ENCODE results near the gene IPO13.

The IPO13 gene

DNA sequence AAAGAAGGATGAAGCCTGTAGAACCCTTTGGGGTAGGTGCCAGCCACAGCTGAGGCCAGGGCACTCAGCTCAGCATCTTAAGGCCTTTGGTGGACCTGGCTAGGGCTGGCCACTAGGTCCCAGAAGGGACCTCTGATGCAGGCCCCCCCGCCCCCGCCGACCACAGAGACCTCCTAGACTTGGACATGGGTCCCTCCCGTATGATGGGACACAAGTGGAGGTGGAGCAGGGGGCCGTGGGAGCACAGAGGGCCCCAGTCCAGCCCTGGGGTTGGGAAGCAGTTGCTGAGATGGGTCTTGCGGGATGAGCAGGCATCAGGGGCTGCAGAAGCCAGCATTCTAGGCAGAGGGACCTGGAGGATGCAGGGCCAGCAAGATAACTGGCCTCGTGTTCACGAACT, 35.5 kb downstream of the IPO13 start:
- TF ChIP-seq, protein P1, sequence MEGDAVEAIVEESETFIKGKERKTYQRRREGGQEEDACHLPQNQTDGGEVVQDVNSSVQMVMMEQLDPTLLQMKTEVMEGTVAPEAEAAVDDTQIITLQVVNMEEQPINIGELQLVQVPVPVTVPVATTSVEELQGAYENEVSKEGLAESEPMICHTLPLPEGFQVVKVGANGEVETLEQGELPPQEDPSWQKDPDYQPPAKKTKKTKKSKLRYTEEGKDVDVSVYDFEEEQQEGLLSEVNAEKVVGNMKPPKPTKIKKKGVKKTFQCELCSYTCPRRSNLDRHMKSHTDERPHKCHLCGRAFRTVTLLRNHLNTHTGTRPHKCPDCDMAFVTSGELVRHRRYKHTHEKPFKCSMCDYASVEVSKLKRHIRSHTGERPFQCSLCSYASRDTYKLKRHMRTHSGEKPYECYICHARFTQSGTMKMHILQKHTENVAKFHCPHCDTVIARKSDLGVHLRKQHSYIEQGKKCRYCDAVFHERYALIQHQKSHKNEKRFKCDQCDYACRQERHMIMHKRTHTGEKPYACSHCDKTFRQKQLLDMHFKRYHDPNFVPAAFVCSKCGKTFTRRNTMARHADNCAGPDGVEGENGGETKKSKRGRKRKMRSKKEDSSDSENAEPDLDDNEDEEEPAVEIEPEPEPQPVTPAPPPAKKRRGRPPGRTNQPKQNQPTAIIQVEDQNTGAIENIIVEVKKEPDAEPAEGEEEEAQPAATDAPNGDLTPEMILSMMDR (IDR thresholded peaks at IDR 0.05; ENCODE audit: control extremely low read depth, extremely low read depth, low read depth, missing control alignments), result no peak
- ChIA-PET POLR2A (no interaction called here), CTCF (no interaction called here)
- DNase-seq (ENCODE audit: extremely low spot score), result no peak

DNA sequence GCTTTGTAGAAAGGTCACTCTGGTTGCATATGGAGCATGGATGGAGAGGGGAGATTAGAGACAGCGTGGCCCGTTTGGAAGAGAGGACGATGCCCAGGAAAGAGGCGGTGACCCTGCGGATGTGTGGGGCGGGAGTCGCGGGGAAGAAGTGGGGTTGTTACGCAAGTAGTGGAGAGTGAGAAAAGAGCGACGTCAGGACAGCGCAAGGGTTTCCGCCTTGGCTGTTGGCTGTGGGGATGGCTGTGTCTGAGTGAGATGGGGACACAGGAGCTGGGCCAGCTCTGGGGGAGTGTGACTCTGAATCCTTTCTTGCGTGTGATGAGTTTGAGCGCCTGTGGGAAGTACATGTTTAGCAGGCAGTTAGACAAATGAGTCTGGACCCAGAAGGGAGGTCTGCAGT, 36.1 kb downstream of the IPO13 start:
- DNase-seq (ENCODE audit: extremely low spot score), result no peak
- ChIA-PET CTCF (no interaction called here), POLR2A (no interaction called here)
- TF ChIP-seq, protein P1 (IDR thresholded peaks at IDR 0.05; ENCODE audit: control extremely low read depth, extremely low read depth, low read depth, missing control alignments), result no peak

DNA sequence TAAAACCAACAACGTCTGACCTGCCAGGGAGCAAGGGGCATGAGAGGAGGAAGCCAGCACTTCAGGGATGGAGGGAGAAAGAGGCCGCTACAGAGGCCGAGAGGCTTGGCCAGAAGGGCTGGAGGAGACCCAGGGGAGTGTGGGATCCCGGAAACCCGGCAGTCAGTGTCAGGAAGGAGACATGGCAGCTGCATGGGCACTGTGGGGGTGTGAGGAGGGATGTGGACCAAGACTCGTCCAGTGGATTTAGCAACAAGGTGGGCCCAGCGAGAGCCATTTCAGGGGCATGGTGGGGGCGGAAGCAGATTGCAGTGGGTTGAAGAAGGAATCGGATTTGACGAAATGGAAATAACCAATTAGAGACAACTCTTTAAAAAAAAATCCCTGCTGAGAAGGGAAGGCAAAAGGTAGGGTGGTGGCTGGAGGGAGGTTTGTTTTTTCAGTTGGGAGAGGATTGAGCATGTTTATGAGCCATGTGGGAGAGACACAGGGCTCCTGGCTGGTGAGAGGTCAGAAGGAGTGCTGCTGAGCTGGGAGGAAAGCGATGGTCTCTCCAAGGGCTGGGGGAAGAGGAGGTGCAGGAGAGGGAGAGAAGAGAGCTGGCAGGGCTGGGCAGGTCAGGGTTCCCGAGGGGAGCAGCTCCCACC, 36.6 kb downstream of the IPO13 start:
- ChIA-PET POLR2A (no interaction called here), CTCF (no interaction called here)
- DNase-seq (ENCODE audit: extremely low spot score), result no peak

DNA sequence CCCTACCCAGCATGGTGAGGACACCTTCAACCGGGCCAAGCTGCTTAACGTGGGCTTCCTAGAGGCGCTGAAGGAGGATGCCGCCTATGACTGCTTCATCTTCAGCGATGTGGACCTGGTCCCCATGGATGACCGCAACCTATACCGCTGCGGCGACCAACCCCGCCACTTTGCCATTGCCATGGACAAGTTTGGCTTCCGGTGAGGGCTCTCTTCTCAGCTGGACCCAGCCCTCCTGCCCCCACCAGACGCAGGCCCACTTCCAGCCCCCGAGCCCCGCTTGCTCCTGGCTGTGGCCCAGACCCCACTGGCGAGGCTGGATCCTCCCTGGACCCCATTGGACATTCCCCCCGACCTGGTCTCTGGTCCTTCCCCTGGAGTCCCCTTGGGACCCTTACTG, 38.1 kb downstream of the IPO13 start:
- TF ChIP-seq, protein P1 (IDR thresholded peaks at IDR 0.05; ENCODE audit: control extremely low read depth, extremely low read depth, low read depth, missing control alignments), result no peak
- CTCF ChIA-PET, result interaction anchor here (1.0 kb wide), 1 partner anchor 50 kb away, joined by 3 read pairs; no protein-coding TSS in a partner anchor
- DNase-seq (ENCODE audit: extremely low spot score), result no peak
- POLR2A ChIA-PET, result no interaction called here

More for the DNA sequence above, 36.6 kb downstream of the IPO13 start:
- TF ChIP-seq, protein P1 (IDR thresholded peaks at IDR 0.05; ENCODE audit: control extremely low read depth, extremely low read depth, low read depth, missing control alignments), result no peak

DNA sequence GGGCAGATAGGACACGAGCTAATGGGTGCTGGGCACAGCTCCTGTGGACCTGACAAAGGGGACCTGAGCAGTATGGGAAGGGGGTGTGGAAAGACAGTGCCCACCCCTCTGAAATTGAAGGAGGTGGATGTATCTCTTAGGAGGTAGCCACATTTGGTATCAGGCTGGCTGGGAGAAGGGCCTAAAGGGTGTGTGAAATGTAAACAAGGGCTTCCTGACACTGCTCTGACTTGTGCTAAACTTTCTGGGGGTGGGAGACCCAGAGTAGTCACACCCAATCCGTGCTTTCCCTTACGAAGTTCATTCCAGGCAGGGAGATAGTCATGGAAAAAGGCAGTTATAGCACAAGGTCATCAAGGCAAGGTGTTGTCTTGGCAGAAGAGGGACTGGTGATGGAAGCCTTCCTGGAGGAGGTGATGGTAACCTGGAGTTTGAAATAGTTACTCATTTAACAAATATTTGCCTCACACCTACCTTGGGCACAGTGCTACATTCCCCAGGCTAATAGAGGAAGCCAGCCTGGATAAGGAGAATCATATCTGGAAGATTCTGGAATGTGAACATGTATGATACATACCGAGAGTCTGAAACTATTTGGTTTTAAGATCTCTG, 39.3 kb downstream of the IPO13 start:
- POLR2A ChIA-PET, result no interaction called here
- TF ChIP-seq, protein P1 (IDR thresholded peaks at IDR 0.05; ENCODE audit: control extremely low read depth, extremely low read depth, low read depth, missing control alignments), result no peak
- no peak for DNase-seq (ENCODE audit: extremely low spot score)
- CTCF ChIA-PET, result no interaction called here

DNA sequence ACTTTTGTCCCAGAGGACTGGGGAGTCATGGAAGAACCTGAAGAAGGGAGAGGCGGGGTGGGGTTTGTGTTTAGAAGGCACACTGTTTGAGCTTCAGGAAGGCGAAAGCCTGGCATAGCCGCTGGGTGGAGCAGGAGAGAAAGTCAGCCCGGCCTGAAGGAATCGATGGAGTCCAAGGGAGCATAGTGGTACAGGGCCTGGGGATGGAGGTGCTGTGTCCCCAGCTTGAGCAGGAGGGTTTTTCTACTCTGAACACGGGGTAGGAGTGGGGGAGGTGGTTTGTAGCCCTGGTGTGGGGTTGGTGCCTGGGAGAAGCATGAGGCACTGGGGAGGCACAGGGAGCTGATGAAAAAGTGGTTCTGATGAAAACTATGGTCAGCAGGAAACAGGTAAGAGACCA, 40.0 kb downstream of the IPO13 start:
- no peak for DNase-seq (ENCODE audit: extremely low spot score)
- CTCF ChIA-PET, result interaction anchor here (1.6 kb wide), 1 partner anchor 18 kb away, joined by 3 read pairs; no protein-coding TSS in a partner anchor

More for the DNA sequence above, 40.0 kb downstream of the IPO13 start:
- POLR2A ChIA-PET, result no interaction called here
- TF ChIP-seq, protein P1 (IDR thresholded peaks at IDR 0.05; ENCODE audit: control extremely low read depth, extremely low read depth, low read depth, missing control alignments), result no peak
